Endothelial cell of umbilical vein (primary cell): ENCODE results near the gene PPM1F. TPM values are rescaled to one million over a fixed set of nuclear protein-coding genes. Genes with fewer than 3 reads are reported as not detected.
"Not testable (repeated sequence)": the region's sequence is repeated elsewhere in the genome, so short reads cannot be mapped to it uniquely, and the experiment has no call there.

Experiments
- BruUV-seq: library from RNA; stranded (reverse); fragments of 400-500 nt; replicated peaks from 2 replicates; lab custom pipeline; 2021; lab: Mats Ljungman, UMichigan
- CTCF ChIA-PET: fragments of 300-600, 350-600 bp; sonication (Branson Sonifier 250); formaldehyde crosslinking; loops from one replicate; lab custom pipeline; 2021; ENCODE audit warnings: antibody characterized with exemption, inconsistent platforms; lab: Charles Lee
- POLR2A ChIA-PET: fragments of 300-600, 350-600 bp; sonication (Branson Sonifier 250); formaldehyde crosslinking; loops from one replicate; lab custom pipeline; 2021; ENCODE audit warnings: antibody characterized with exemption, inconsistent platforms; lab: Charles Lee
- DNase-seq: peaks from one replicate; pipeline ENCODE4 v3.0.0-alpha.2; 2011; ENCODE audit warnings: low read depth, low spot score
- FAIRE-seq: peaks from 2 replicates; lab custom pipeline; 2011; peaks lifted over from hg19 to GRCh38; lab: Jason Lieb, UNC
- H2AFZ ChIP-seq: 2 replicates; pipeline ENCODE4 v1.6.0; 2012; ENCODE audit warnings: low read depth, low read length, control low read depth, inconsistent platforms
- H3K27ac ChIP-seq: 2 replicates; pipeline ENCODE4 v1.5.1; 2011; ENCODE audit warnings: low read depth, mild to moderate bottlenecking, control low read depth, low read length, moderate library complexity; ENCODE audit not compliant: insufficient read depth
- H3K27me3 ChIP-seq, 2 experiments: 2 replicates each; pipeline versions ENCODE4 v1.6.0 to v1.6.1; 2011; ENCODE audit warnings: low read length in 2 of 2, mixed read lengths in 1 of 2; ENCODE audit not compliant: control insufficient read depth in 2 of 2, insufficient read depth in 2 of 2
- H3K36me3 ChIP-seq, 2 experiments: 2 replicates in 1 of 2; 3 replicates in 1 of 2; pipeline ENCODE4 v1.5.1; 2011; ENCODE audit warnings: low read length in 2 of 2, mild to moderate bottlenecking in 1 of 2, moderate library complexity in 1 of 2; ENCODE audit not compliant: control insufficient read depth in 2 of 2, insufficient read depth in 2 of 2; ENCODE audit errors: extremely low read depth in 1 of 2
- H3K4me1 ChIP-seq: 3 replicates; pipeline ENCODE4 v1.5.1; 2011; ENCODE audit warnings: mild to moderate bottlenecking, low read length; ENCODE audit not compliant: control insufficient read depth, insufficient read depth; ENCODE audit errors: extremely low read depth
- H3K4me2 ChIP-seq: 2 replicates; pipeline ENCODE4 v1.6.1; 2011; ENCODE audit warnings: low read length, control low read depth, mixed read lengths; ENCODE audit not compliant: insufficient read depth
- H3K4me3 ChIP-seq, 3 experiments: fragments of 200-600 bp in 1 of 3; sonication (generic), shearing (Covaris generic) in 1 of 3; replicated peaks in 1 of 3; 2 replicates each; pipeline ENCODE4 v1.5.1; 2011 to 2016; ENCODE audit warnings: control low read depth in 3 of 3, low read length in 3 of 3, mild to moderate bottlenecking in 2 of 3, inconsistent platforms in 1 of 3, low read depth in 1 of 3, moderate library complexity in 1 of 3; ENCODE audit not compliant: insufficient read depth in 1 of 3
- H3K79me2 ChIP-seq: 2 replicates; pipeline ENCODE4 v1.6.0; 2012; ENCODE audit warnings: low read length, inconsistent platforms; ENCODE audit not compliant: control insufficient read depth, insufficient read depth
- H3K9ac ChIP-seq: replicated peaks from 2 replicates; pipeline ENCODE3; 2011; ENCODE audit warnings: low read length, control low read depth; ENCODE audit not compliant: insufficient read depth; ENCODE audit errors: extremely low read depth
- H3K9me1 ChIP-seq: replicated peaks from 3 replicates; pipeline ENCODE4 v1.6.0; 2011; ENCODE audit warnings: mild to moderate bottlenecking, low read length; ENCODE audit not compliant: control insufficient read depth, insufficient read depth; ENCODE audit errors: extremely low read depth
- H3K9me3 ChIP-seq: replicated peaks from 2 replicates; pipeline ENCODE4 v1.5.1; 2012; ENCODE audit warnings: low read length, inconsistent platforms; ENCODE audit not compliant: control insufficient read depth, insufficient read depth
- H4K20me1 ChIP-seq: replicated peaks from 2 replicates; pipeline ENCODE3; 2011; ENCODE audit warnings: mild to moderate bottlenecking, low read length; ENCODE audit not compliant: control insufficient read depth, insufficient read depth; ENCODE audit errors: extremely low read depth
- JUN ChIP-seq: IDR thresholded peaks from 2 replicates; pipeline ENCODE4 v1.6.1; 2011; ENCODE audit warnings: borderline replicate concordance, low read depth; ENCODE audit not compliant: insufficient read length, insufficient read depth
- POLR2AphosphoS5 ChIP-seq: IDR thresholded peaks from 2 replicates; pipeline ENCODE4 v1.6.1; 2012; ENCODE audit warnings: low read depth, mild to moderate bottlenecking, control low read depth, low read length, moderate library complexity; ENCODE audit not compliant: insufficient read depth
- dilution Hi-C: fragments of 300-500 bp; cut with MboI; formaldehyde crosslinking; loops from one replicate; pipeline ENCODE4 v1.15.0; 2019; ENCODE audit warnings: low sequenced_read_pairs; ENCODE audit not compliant: extremely low pct_ligation_motif_present
- intact Hi-C: fragments of 100-400 bp; cut with micrococcal nuclease; formaldehyde crosslinking; loops from one replicate; pipeline ENCODE4 v1.10.0; 2022
- polyA plus RNA-seq, 4 experiments: library from polyadenylated mRNA; depleted of rRNA in 3 of 4; stranded (reverse) in 3 of 4; unstranded in 1 of 4; fragments of >200 nt; gene quantifications; 2 replicates each; pipeline versions ENCODE4 v1.2.1 to v1.2.3, GENCODE V29; 2011 to 2012; ENCODE audit warnings: missing spikeins in 1 of 4
- total RNA-seq: library from RNA; stranded (reverse); gene quantifications from 2 replicates; pipeline ENCODE4 v1.2.3, GENCODE V29; 2021

PPM1F gene
- total and polyA plus RNA-seq, 2 donors (not counting 3 experiments of a cell fraction or from before 2014, with no cell fraction given) = 107 to 178 TPM

DNA sequence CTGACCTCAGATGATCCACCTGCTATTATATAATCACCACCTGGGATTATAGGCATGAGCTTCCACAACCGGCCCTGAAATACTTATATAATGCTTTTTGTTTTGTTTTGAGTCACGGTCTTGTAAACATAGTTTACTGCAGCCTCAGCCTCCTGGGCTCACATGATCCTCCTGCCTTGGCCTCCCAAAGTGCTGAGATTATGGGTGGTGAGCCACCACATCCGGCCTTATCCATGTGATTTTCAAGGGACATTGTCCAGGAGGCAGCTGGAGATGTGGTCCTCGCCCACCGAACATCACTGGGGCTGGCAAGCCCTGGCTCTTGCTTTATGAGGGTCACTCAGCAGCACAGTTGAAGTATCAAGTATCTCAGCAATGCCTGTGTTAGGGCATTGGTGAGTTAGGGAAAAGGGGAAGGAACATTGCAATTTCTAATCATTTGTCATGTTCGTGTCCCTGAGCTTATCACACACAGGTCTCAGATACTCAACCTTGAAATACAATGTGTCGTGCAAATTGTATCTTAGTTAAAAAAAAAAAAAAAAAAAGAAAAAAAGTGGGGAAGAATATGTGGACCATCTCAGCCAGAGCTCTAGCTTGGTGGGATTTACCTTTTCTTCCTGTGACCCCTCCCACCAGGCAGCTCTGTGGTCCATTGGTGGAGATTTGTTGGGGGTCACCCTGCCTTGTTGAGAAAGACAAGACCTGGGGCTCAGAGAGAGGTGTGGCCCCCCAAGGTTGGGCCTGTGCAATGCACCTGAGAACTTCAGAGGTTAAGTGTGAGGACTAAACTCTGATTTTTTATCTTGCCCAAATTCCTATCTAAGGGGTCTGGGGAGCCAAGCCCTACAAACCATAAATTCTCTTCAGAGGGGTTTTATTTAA, 44.8 kb downstream of the PPM1F start:
- BruUV-seq = no TSS peak
- dilution Hi-C loops (no loop called here), intact Hi-C loops (no loop called here)
- Histone ChIP-seq H3K27ac (no peak overlapping the region), H3K4me2 (no peak overlapping the region), H3K79me2 (no peaks in the 10 kb centered on the region), H3K9ac (no peak overlapping the region), H3K4me1 (no peaks in the 10 kb centered on the region), H3K27me3 (no peaks in the 10 kb centered on the region), H2AFZ (no peak overlapping the region), H4K20me1 (no peaks in the 10 kb centered on the region), H3K9me1 (no peaks in the 10 kb centered on the region), H3K4me3 (no peak overlapping the region), H3K36me3 (no peaks in the 10 kb centered on the region), H3K9me3 (no peaks in the 10 kb centered on the region)
- ChIA-PET POLR2A (no interaction called here), CTCF (interaction anchor here (0.8 kb wide), 1 partner anchor 65 kb away, joined by 3 read pairs; no protein-coding TSS in a partner anchor)
- FAIRE-seq (no peak), DNase-seq (no peak)
- TF ChIP-seq JUN (no peak), POLR2AphosphoS5 (no peak)

DNA sequence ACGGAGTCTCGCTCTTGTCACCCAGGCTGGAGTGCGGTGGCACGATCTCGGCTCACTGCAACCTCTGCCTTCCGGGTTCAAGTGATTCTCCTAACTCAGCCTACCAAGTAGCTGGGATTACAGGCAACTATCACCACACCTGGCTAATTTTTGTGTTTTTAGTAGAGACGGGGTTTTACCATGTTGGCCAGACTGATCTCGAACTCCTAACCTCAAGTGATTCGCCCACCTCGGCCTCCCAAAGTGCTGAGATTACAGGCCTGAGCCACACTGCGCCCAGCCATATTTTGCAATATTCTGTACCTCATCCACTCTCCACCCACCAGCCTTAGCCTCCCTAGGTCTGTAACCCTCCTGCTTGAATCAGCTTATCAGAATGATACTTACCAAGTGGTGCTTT, 47.4 kb downstream of the PPM1F start:
- H3K4me1 ChIP-seq, intact Hi-C loops, H4K20me1 ChIP-seq, DNase-seq, H3K4me3 ChIP-seq, H2AFZ ChIP-seq, BruUV-seq, H3K9ac ChIP-seq, H3K27ac ChIP-seq, H3K9me3 ChIP-seq, H3K9me1 ChIP-seq, H3K36me3 ChIP-seq, POLR2A ChIA-PET, dilution Hi-C loops, FAIRE-seq, H3K27me3 ChIP-seq, H3K4me2 ChIP-seq, H3K79me2 ChIP-seq: not testable (repeated sequence)
- CTCF ChIA-PET = interaction anchor here (1.2 kb wide), 1 partner anchor 130 kb away, joined by 3 read pairs; no protein-coding TSS in a partner anchor
